HG02588 (cell line): ENCODE measurements around the gene ERC2.

Source experiments
- ATAC-seq: cut with Tn5 transposase; IDR thresholded peaks from one replicate; pipeline ENCODE4 v1.9.1; 2021; ENCODE audit warnings: mild to moderate bottlenecking, moderate library complexity; ENCODE audit not compliant: unreplicated experiment

The ERC2 gene

DNA sequence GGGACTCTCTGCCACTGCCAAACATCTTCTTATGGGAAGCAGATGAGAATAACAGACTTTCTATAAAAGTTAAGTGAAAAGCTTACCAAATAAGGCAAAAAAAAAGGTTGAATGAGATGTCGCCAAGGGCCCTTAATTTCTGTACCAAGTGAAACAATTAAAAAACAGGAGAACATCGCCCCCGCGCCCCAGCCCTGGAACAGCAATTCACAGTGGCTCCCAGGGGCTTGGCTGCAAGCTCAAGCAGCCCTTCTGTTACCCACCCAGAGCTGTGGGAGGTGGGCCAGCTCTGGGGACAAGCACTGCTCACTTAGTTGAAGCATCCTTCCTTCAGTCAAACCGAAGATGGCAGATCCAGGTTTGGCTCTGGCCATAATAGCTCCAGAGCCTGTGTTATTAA lies 208.0 kb downstream of the ERC2 start:
- no peak for ATAC-seq

DNA sequence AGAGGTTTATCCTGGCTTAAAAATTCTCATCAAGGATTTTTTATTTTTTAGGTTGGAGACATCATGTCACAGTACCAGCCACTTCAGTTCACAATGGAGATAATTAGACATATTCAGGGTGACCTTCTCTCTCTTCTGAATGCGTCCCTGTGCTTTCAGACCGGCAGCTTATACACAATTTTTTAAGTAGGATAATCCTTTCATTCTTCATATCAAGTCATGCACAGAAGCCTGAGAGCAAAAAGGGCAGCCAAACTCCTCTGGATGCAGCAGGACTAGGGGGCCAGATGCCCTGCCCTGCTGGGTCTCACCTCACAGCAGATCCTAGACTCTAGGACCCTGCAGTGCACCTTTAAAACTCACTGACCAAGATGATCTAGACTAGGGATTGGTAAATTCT lies 210.4 kb downstream of the ERC2 start:
- ATAC-seq: no peak

DNA sequence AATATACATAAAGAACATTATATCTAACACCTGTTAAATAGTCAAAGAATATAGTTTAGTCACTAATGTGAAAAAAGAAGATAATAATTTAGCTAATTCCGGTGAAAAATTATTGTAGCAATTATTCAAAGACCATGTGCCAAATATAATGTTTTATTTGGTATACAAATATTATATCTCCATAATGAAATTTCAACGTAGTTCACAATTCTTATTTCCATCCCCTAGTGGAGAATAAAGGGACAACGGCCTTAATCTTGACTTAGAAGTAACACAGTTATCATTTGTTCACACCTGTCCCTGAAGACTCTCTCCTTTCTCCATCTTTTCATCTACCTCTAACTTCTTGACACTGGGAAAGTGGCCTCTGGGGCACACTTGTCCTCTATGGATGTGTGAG lies 213.4 kb downstream of the ERC2 start:
- no peak for ATAC-seq

DNA sequence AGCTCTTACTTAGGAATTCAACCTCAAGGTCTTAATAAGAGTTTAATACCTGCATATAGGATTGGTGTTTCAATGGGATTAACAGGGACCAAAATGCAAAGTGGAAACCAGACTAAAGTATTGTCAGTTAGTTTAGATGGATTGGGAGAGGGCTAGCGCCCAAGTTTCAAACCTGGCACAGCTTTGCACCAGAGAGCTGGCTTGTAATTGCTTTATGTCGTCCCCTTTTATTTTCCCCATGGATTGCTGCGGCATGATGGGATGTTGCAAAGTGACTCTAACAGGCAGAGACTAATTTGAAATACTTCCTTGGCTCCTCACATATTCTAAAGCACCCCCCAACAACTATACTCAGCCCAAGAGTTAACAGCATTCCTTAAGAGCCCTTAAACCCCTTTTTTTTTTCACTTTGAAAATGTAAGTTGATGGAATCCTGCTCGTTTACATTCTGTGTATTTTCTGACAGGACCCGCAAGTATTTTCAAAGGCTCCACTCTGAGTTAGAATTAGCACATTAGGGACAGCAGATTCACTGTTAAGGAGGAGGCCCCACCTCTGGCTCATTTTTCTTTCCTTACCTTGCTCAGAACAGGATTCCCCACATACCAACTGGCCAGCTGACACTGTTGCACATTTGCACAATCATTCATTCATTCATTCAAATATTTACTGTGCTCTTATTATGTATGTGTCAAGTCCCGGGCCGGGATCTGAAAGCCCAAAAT lies 214.2 kb downstream of the ERC2 start:
- ATAC-seq: no peak

DNA sequence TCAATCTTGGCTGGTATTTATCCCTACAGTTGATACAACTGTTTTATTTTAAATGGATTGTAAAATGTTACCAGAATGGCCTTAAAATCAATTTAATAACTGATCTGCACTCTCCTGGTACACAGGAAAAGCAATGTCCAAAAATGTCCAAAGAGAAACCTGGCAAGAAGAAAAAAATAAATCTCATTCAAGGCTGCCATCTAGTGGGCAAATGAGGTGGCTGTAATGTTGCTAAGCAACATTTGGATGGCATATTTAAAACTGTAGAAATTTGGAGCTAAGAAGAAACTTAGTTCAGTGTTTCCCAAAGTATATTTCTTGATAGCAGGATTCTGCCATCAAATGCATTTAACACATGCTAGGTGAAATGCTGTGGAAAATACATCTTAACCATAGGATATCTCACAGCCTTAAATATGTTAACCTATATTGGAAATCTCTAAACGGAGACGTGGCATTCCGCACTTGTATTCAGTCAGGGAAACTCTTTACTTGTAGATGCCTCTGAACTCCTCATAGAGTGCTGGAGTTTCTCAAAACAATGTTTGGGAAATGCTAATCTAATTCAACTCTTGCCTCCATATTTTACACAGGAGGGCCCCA lies 216.8 kb downstream of the ERC2 start:
- no peak for ATAC-seq

DNA sequence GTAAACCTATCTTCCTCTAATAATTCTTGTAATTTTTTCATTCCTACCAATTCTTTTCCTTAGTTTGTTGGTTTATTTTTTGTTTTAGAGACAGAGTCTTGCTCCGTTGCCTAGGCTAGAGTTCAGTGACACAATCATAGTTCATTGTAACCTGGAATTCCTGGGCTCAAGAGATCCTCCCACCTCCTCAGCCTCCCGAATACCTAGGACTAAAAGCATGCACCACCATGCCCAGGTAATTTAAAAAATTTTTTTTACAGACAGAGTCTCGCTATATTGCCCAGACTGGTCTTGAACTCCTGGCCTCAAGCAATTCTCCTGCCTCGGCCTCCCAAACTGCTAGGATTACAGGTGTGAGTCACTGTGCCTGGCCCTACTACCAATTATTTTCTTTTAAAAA lies 220.2 kb downstream of the ERC2 start:
- ATAC-seq: no peak

DNA sequence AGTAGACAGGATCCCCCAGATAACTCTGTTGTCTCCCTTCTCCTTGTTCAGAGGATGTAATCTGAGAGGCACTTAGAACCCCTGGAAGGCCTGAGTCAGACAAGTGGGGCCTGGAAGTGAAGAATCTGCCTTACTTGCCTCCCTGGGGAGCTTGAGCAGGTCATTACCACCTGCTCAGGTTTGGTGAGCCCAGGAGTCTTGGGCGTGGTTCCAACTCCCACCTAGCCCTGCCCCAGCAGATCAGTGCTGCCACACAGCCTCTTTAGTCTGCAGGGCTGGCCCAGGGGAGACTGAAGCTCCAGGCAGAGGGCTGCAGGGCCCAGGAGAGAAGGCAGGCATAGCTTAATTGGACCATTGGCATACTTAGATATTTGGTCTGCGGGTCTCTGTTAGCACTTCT lies 230.0 kb downstream of the ERC2 start:
- no peak for ATAC-seq

DNA sequence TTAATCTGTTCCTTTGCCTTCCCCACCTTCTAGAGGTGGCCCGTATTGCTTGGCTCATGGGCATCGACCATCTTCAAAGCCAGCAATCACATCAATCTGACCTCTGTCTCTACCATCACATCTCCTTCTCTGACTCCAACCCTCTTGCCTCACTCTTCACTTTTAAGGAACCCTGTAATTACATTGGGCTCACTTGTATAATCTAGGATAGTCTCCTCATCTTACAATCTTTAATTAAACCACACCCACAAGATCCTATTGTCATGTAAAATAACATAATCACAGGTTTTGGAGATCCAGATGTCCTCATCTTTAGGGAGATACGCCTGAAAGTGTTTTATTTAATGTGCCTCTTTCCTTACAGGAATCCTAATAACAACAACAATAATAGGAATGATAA lies 234.5 kb downstream of the ERC2 start:
- ATAC-seq: no peak

DNA sequence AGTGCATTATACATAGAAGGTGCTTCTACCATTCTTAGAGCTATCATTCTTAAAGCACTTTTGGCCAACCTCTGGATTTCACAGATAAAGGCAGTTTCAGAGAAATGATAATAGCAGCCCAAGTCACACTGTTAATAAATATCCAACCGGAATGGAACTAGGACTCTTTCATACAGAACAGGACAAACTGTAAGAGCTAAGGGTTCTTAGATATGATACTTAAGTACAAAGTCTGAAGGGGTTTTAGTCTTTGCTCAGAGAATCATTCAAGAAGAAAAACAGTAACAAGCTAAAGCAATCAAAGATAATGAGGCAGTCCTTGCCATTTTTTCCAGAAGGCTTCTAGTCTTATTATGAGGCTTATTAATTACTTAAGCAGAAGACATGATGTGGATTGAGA lies 239.0 kb downstream of the ERC2 start:
- no peak for ATAC-seq

DNA sequence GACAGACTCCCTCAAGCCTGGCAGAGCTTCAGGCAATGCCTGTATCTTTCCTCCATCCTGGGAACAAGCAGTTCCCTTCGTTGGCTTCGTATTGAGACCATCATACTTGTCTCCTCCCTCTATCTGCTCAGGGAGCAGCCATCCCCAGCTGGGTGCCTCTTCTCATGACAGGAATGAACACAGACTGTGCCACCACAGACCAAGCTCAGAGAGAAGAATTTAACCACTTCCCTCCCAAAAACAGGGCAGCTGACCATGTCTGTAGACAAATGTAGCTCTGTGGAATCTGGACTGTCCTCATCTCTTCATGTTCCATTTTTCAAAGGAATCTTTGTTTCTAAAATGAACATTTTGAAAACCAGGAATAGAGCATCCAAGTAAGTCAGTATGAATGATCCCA lies 245.4 kb downstream of the ERC2 start:
- no peak for ATAC-seq

DNA sequence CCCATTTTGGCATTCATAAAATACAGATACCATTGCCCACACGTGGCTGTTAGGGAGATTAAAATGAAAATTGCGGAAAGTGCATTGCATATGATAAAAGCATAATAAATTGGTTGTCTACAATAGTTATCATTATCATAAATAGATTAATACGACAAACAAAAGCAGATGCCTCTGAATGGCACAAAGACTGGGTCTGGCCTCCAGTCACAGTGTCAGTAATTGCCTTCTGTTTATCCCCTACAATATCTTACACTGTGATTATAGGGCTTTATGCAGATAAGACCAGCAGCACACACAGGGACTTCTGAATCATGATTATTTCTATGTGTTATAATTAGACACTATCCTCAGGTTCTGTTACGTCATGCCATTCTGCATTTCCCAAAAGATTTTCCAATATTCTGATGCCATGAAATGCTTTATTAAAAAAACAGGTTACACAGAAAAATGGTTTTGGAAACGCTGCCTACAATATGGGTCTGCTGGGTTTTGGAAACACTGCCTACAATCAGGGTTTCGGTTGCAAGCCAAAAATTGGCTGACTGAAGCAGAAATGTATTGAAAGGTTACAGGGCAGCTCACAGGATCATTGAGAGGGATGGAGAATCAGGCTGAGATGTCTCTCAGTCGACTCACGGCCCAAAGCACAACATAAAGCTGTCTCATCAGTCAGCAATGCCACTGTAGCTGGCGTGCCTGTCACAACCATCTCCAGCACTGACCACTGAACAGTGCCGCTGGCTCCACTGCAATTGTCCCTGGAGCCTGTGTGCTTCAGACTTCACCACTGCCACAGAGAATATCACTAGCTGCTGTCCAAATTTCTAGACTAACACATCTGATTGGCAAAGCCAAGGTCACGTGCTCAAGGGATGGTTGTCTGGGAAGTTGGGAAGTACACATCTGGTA lies 248.1 kb downstream of the ERC2 start:
- ATAC-seq: no peak

DNA sequence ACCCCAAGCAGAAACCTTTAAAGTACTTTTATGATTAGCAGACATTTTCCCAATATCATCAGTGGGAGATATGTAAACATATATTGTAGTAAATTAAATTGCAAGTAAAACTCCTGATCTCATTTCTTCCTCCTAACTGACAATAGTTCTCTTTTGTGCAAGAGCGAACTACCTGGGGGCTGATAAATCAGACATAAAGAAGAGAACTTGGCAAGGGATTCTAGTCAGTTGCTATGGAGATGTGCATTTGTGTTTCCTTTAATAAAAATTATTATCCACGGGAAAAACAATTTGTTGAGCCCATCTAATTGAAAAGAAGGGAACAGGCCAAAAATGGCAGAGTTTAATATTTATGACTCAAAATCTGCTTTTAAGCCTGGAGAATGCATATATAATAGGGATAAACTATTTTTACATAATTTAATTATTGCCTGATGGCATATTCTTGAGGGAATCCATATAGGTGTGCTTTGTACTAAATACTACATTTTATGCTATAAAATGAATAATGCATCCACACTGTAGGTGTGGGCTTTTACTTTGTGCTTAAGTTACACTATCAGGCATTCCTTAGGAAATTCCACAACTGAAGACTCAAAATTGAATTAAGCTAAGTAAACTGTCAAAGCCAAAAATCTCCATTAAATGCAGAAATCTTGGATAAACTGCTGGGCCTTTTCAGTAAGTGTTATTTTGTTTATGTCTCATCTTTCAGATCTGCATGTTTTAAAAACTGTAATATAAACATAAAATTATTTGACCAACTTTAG lies 258.1 kb downstream of the ERC2 start:
- no peak for ATAC-seq

DNA sequence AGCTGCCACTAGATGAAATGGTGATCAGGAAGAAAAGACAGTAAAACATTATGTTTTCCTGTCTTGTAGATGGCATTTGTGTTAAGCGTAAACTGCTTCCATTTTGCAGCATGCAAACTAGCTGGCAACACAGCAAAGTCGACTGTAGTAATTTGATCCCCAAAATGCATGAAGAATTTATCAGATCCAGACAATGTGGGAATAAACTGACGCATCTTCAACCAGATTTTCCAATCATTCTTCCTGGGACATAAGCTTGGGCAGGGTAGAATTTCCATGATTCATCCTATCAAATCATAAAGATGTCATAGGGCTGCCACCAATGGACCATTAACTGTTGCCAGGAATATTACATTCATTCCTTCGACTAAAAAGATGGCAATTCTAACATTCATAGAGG lies 260.3 kb downstream of the ERC2 start:
- ATAC-seq: no peak

DNA sequence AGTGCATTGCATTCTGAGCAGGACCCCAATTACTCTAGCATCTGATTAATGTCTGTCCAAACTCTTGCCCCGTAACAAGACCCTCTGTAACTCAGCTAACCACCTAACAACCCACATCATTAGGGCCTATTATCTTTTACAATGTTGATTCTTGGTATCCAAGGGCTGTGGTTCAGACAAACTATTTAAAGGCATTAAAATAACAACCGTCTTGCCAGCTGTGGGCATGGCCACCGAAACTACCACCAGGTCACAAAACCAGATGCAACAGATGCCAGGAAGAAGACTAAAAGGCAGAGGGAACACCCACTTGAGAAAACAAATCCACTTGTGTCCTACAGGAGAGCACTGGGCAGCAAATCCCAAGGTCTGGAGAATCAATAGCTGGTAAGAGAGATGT lies 262.9 kb downstream of the ERC2 start:
- no peak for ATAC-seq

DNA sequence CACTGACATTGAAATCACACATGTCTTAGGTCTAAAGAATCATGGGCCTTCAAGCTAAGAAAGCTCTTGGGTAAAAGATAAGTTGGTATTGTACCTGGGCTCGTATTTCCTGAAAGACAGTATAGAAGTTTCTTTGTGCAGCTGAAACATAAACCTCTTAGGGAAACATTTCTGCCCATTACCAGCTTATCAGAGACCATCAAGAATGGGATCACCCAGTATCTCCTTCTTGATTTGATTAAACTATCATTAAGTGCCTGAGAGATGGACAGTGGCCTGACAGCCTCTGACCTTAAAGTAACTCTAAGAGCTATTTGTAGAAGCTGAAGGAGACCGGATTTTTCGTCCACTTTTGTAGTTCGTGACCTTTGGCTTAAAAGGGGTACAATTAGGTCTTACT lies 265.3 kb downstream of the ERC2 start:
- ATAC-seq: no peak

DNA sequence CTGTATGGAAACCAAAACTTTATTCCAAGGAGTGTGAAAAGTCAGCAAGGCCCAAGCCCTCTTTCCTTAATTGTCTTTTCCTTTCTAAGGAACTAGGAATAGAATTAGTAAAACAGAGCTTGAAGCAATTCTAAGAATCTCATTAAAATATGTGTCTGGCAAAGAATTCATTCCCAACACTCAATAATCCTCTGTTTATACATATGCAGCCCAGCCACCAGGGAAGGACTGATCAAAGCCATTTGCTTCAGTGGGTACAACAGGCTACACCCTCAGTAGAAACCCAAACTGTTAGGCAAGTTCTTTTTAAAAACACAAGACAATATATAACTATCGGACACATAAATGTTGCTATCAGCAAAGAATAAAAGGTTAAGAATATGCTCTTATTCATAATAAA lies 266.9 kb downstream of the ERC2 start:
- ATAC-seq: no peak

DNA sequence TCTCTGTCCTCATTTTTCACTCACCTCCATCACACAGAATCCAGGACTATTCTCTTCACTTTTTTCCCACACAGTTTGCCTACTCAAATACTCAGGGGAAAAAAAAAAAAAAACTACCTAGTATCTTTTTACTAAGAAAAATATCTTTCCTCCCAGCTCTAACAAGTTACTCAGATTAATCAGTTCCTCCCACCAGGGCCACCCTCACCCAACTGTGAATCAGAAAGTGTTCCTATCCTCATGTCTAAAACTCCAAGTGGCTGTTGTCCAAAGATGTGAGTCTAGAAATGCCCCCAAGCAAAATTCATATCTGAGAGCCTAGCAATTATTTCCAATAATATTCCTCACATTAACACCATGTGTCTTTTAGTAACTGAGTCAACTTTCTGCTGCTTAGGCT lies 268.0 kb downstream of the ERC2 start:
- no peak for ATAC-seq

DNA sequence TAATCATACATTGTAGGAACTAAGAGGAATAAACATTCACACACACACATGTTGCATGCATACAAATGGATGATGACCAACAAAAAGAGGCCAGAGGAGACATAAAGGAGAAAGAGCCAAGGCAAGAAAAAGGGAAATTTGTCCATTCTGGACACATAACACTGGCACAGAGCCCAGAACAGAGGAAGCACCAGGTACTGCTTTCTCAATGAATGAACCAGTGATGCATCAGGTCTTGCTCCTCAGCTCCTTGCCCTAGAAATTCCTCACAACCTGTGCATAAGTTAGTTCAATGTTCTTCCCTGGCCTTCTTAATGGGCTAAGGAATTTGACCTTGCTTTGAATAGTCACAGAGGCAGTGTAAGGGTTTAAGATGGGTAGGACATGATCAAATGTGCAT lies 270.3 kb downstream of the ERC2 start:
- ATAC-seq: no peak

DNA sequence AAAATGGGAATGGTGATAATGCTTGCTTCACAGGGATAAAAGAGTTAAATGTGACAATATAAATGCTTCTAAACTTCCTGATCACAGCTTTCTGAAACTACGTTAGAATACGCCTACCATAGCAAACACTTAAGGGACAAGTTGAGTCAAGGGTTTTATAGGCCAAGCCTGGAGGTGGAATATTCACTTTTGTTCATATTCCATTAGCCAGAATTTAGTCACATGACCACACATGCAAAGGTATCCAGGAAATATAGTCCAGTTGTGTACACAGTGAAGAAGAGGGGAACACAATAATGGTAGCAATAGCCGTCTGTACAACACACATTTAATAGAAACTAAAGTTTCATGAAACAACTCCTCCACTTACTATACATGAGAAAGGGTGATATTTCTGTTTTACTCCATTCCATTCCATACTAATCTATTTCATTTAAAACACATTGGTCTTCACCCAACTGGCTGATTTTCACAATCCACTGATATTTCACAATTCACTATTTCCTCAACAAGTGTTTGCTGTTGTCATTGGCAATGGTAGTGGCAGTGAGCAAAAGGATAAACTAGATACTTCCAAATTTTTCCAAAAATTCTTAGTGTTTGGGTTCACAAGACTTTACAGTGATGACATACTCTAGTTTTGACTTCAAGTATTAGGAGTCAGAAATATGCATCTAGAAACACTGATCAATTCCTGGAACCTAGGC lies 270.9 kb downstream of the ERC2 start:
- ATAC-seq: no peak

DNA sequence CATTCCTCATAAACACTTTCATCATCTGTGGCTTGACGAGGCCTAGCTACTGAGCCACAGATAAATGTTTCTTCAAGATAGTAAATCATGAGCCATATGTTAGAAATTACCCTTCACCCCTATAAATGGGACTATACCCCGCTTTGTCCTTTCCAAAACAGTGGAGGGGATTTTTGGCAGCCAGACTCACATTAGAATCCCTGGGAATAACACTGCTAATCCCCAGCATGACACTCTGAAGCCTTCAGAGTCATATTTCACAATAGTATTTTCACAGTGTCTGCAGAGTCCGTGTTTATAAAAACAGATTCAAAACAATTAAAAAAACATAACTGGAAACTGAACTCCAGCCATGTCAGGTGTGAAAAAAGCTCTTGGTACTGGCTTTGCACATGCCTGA lies 271.6 kb downstream of the ERC2 start:
- ATAC-seq: no peak

DNA sequence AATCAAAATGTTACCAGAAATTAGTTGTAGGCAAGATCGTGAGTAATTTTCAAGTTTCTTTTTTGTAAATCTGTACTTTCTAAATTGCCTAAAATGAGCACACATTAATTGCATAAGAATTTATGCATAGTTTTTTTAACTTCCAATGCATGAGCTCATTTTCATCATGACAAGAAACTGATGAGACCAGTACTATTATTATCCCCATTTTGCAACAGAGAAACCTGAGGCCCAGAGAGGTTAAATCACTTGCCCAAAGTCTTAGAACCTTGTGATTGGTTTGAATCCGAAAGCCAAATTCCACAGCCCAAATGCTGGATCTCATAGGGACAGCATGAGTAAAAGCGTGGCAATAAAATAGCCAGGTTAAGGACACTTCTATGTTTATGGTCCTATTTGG lies 274.7 kb downstream of the ERC2 start:
- no peak for ATAC-seq
